Measurements from ENCODE around the gene CAPN11. TPM values are rescaled to one million over a fixed set of nuclear protein-coding genes. Genes with fewer than 3 reads are reported as not detected.

Gene CAPN11
- total RNA-seq, 1 experiment from 2014 or later, result not detected

- H3K9me3 ChIP-seq (ENCODE audit: control insufficient read depth in 1 of 2, insufficient read depth in 1 of 2, low read depth in 1 of 2, low read length in 2 of 2), result no peaks in the 10 kb centered on the region
- TF ChIP-seq POLR2AphosphoS5 (IDR thresholded peaks at IDR 0.05; ENCODE audit: low read depth, low read length) (no peak), FOSL1 (IDR thresholded peaks at IDR 0.05; ENCODE audit: low read depth) (no peak), POLR2A (IDR thresholded peaks at IDR 0.05; ENCODE audit: borderline replicate concordance, extremely low read depth, insufficient read depth, insufficient read length) (no peak), ZFX (IDR thresholded peaks at IDR 0.05) (no peak), YY1 (IDR thresholded peaks at IDR 0.05; ENCODE audit: extremely low read depth, insufficient replicate concordance, low read depth, low read length) (no peak), TCF7L2 (IDR thresholded peaks at IDR 0.05; ENCODE audit: borderline replicate concordance, extremely low read depth, insufficient read depth, insufficient read length) (no peak)
- H3K79me2 ChIP-seq (ENCODE audit: insufficient read depth, low read length), result no peaks in the 10 kb centered on the region
- no TSS peak for BruUV-seq (replicated peaks)
- ChIA-PET RAD21 (ENCODE audit: low non-redundant PET in 1 of 2, low total read pairs in 2 of 2, uncharacterized antibody in 2 of 2, unreplicated experiment in 2 of 2) (no interaction called here), POLR2A (no interaction called here), CTCF (interaction anchor here (1.0 to 1.6 kb wide), 2 partner anchors 15 to 80 kb away, joined by 5 to 6 read pairs; no protein-coding TSS in a partner anchor)
- ATAC-seq (no peak), DNase-seq (ENCODE audit: low read depth, low spot score) (no peak)
- H3K9ac ChIP-seq (ENCODE audit: low read length), result no peak overlapping the region
- H3K4me1 ChIP-seq (ENCODE audit: control insufficient read depth in 1 of 2, insufficient read depth in 2 of 2, low read length in 2 of 2), result peaks cover 0 to 14% of the 10 kb centered on the region in 2 experiments; a peak in 2 of 4 replicates
- intact Hi-C loops (cut with micrococcal nuclease), result no loop called here
- H3K27ac ChIP-seq (ENCODE audit: low read depth, low read length), result no peak overlapping the region
- no peak overlapping the region for H3K4me2 ChIP-seq (ENCODE audit: low read length)
- H2AFZ ChIP-seq (ENCODE audit: low read depth, low read length, poor library complexity, severe bottlenecking), result no peak overlapping the region
- H3K4me3 ChIP-seq (replicated peaks in 1 of 2; ENCODE audit: low read depth in 1 of 2, low read length in 2 of 2), result no peak overlapping the region
- H3K27me3 ChIP-seq (ENCODE audit: insufficient read depth, low read length), result no peaks in the 10 kb centered on the region
- no peaks in the 10 kb centered on the region for H4K20me1 ChIP-seq (ENCODE audit: insufficient read depth)
- no peaks in the 10 kb centered on the region for H3K9me2 ChIP-seq (ENCODE audit: insufficient read depth)
- H3K36me3 ChIP-seq (ENCODE audit: control insufficient read depth in 1 of 2, insufficient read depth in 2 of 2, low read length in 2 of 2), result no peaks in the 10 kb centered on the region; a peak in 1 of 4 replicates
Observed at GRCh38 chr6:44157152-44157521, 1.5 kb upstream of the CAPN11 start.

- Histone ChIP-seq H3K9me2 (ENCODE audit: insufficient read depth) (no peaks in the 10 kb centered on the region), H3K27me3 (ENCODE audit: insufficient read depth, low read length) (peaks cover 12% of the 10 kb centered on the region), H3K4me2 (ENCODE audit: low read length) (no peak overlapping the region), H3K4me1 (ENCODE audit: control insufficient read depth in 1 of 2, insufficient read depth in 2 of 2, low read length in 2 of 2) (peaks cover 0 to 15% of the 10 kb centered on the region in 2 experiments; a peak in 2 of 4 replicates), H3K9me3 (ENCODE audit: control insufficient read depth in 1 of 2, insufficient read depth in 1 of 2, low read depth in 1 of 2, low read length in 2 of 2) (no peaks in the 10 kb centered on the region), H3K79me2 (ENCODE audit: insufficient read depth, low read length) (no peaks in the 10 kb centered on the region), H2AFZ (ENCODE audit: low read depth, low read length, poor library complexity, severe bottlenecking) (no peak overlapping the region), H3K4me3 (replicated peaks in 1 of 2; ENCODE audit: low read depth in 1 of 2, low read length in 2 of 2) (no peak overlapping the region), H4K20me1 (ENCODE audit: insufficient read depth) (no peaks in the 10 kb centered on the region), H3K36me3 (ENCODE audit: control insufficient read depth in 1 of 2, insufficient read depth in 2 of 2, low read length in 2 of 2) (no peaks in the 10 kb centered on the region), H3K9ac (ENCODE audit: low read length) (no peak overlapping the region), H3K27ac (ENCODE audit: low read depth, low read length) (no peak overlapping the region)
- ATAC-seq (no peak), DNase-seq (ENCODE audit: low read depth, low spot score) (no peak)
- CTCF ChIA-PET, result interaction anchor here (1.2 to 1.4 kb wide), 2 partner anchors 11 to 65 kb away, joined by 3 to 5 read pairs; no protein-coding TSS in a partner anchor
- POLR2A ChIA-PET, result interaction anchor here (0.8 kb wide), 1 partner anchor 17 kb away, joined by 3 read pairs; no protein-coding TSS in a partner anchor
- intact Hi-C loops (cut with micrococcal nuclease), result no loop called here
- no TSS peak for BruUV-seq (replicated peaks)
- RAD21 ChIA-PET (ENCODE audit: low non-redundant PET in 1 of 2, low total read pairs in 2 of 2, uncharacterized antibody in 2 of 2, unreplicated experiment in 2 of 2), result no interaction called here
- no peak for TF ChIP-seq SP1 (IDR thresholded peaks at IDR 0.05; ENCODE audit: low read depth)
- TF ChIP-seq POLR2A (IDR thresholded peaks at IDR 0.05; ENCODE audit: borderline replicate concordance, extremely low read depth, insufficient read depth, insufficient read length), result no peak
- no peak for TF ChIP-seq ZBTB33 (IDR thresholded peaks at IDR 0.05; ENCODE audit: extremely low read depth, insufficient replicate concordance, low read length)
- no peak for TF ChIP-seq ZNF274 (IDR thresholded peaks at IDR 0.05; ENCODE audit: low read depth, low read length)
- no peak for TF ChIP-seq FOSL1 (IDR thresholded peaks at IDR 0.05; ENCODE audit: low read depth)
- no peak for TF ChIP-seq ATF3 (IDR thresholded peaks at IDR 0.05)
- TF ChIP-seq SRF (IDR thresholded peaks at IDR 0.05; ENCODE audit: low read depth), result no peak
- no peak for TF ChIP-seq POLR2AphosphoS5 (IDR thresholded peaks at IDR 0.05; ENCODE audit: low read depth, low read length)
- TF ChIP-seq CTCF (IDR thresholded peaks at IDR 0.05 in 2 of 3, conservative IDR thresholded peaks at IDR 0.05 in 1 of 3; ENCODE audit: borderline replicate concordance in 1 of 3, insufficient read depth in 1 of 3, low read depth in 2 of 3, low read length in 2 of 3), result no peak
- TF ChIP-seq EZH2 (IDR thresholded peaks at IDR 0.05), result no peak
- no peak for TF ChIP-seq EGR1 (IDR thresholded peaks at IDR 0.05; ENCODE audit: low read depth)
- TF ChIP-seq MAX (IDR thresholded peaks at IDR 0.05), result no peak
Observed at GRCh38 chr6:44161997-44162338, 3.3 kb downstream of the CAPN11 start.

Data from HCT116 (cell line).